H9 (cell line): ENCODE data around the gene BEST4. TPM values are rescaled to one million over a fixed set of nuclear protein-coding genes. Genes with fewer than 3 reads are reported as not detected.

Source experiments
- DNase-seq: peaks from one replicate; pipeline ENCODE4 v3.0.0-alpha.2; 2017
- H2AFZ ChIP-seq: one replicate; pipeline ENCODE4 v1.6.1; 2013; ENCODE audit warnings: mild to moderate bottlenecking, low read length, control low read depth, moderate library complexity
- H2AK5ac ChIP-seq: 2 replicates; pipeline ENCODE4 v1.6.1; 2013; ENCODE audit warnings: low read length, control low read depth, mixed read lengths; ENCODE audit not compliant: insufficient read length
- H2BK120ac ChIP-seq: one replicate; pipeline ENCODE4 v1.6.1; 2013; ENCODE audit warnings: low read depth, mild to moderate bottlenecking, low read length, control low read depth, inconsistent platforms; ENCODE audit not compliant: poor library complexity, severe bottlenecking
- H2BK12ac ChIP-seq: 2 replicates; pipeline ENCODE4 v1.6.1; 2013; ENCODE audit warnings: low read length, control low read depth, mixed read lengths, low read depth; ENCODE audit not compliant: insufficient read length
- H2BK15ac ChIP-seq: 2 replicates; pipeline ENCODE4 v1.6.1; 2013; ENCODE audit warnings: low read depth, low read length, control low read depth
- H2BK20ac ChIP-seq: one replicate; pipeline ENCODE4 v1.6.1; 2013; ENCODE audit warnings: low read depth, mild to moderate bottlenecking, low read length, control low read depth, inconsistent platforms; ENCODE audit not compliant: poor library complexity, severe bottlenecking
- H2BK5ac ChIP-seq: 2 replicates; pipeline ENCODE4 v1.6.1; 2013; ENCODE audit warnings: low read length, control low read depth, mixed read lengths; ENCODE audit not compliant: insufficient read length
- H3K14ac ChIP-seq: 2 replicates; pipeline ENCODE4 v1.6.1; 2013; ENCODE audit warnings: low read length, control low read depth; ENCODE audit not compliant: insufficient read depth
- H3K18ac ChIP-seq: 2 replicates; pipeline ENCODE4 v1.6.1; 2013; ENCODE audit warnings: low read depth, mild to moderate bottlenecking, mixed read lengths, low read length, control low read depth; ENCODE audit not compliant: insufficient read length
- H3K23ac ChIP-seq: 2 replicates; pipeline ENCODE4 v1.6.1; 2013; ENCODE audit warnings: low read length, control low read depth, mixed read lengths, low read depth; ENCODE audit not compliant: insufficient read length
- H3K23me2 ChIP-seq: 2 replicates; pipeline ENCODE4 v1.6.1; 2013; ENCODE audit warnings: low read depth, mild to moderate bottlenecking, mixed read lengths, low read length, control low read depth; ENCODE audit not compliant: insufficient read length, poor library complexity, severe bottlenecking
- H3K27ac ChIP-seq: 2 replicates; pipeline ENCODE4 v1.5.1; 2013; ENCODE audit warnings: low read length, control low read depth, mixed read lengths, low read depth; ENCODE audit not compliant: insufficient read length
- H3K27me3 ChIP-seq: 2 replicates; pipeline ENCODE4 v1.6.1; 2013; ENCODE audit warnings: low read length, control low read depth, inconsistent platforms; ENCODE audit not compliant: insufficient read depth
- H3K4ac ChIP-seq: 2 replicates; pipeline ENCODE4 v1.6.1; 2013; ENCODE audit warnings: low read depth, mild to moderate bottlenecking, control low read depth, inconsistent platforms, low read length, moderate library complexity
- H3K4me1 ChIP-seq: 2 replicates; pipeline ENCODE4 v1.6.1; 2013; ENCODE audit warnings: low read length, control low read depth, inconsistent platforms; ENCODE audit not compliant: insufficient read depth
- H3K4me2 ChIP-seq: 2 replicates; pipeline ENCODE4 v1.6.1; 2013; ENCODE audit warnings: low read length, control low read depth, mixed read lengths; ENCODE audit not compliant: insufficient read length, insufficient read depth
- H3K56ac ChIP-seq: 2 replicates; pipeline ENCODE4 v1.6.1; 2013; ENCODE audit warnings: low read depth, mild to moderate bottlenecking, mixed read lengths, low read length, control low read depth; ENCODE audit not compliant: insufficient read length
- H3K79me1 ChIP-seq: 2 replicates; pipeline ENCODE4 v1.6.1; 2013; ENCODE audit warnings: low read depth, mild to moderate bottlenecking, moderate library complexity, low read length, control low read depth, inconsistent platforms; ENCODE audit not compliant: insufficient read depth, poor library complexity, severe bottlenecking
- H3K79me2 ChIP-seq: 2 replicates; pipeline ENCODE4 v1.6.1; 2013; ENCODE audit warnings: low read length, control low read depth, inconsistent platforms; ENCODE audit not compliant: insufficient read depth
- H3K9ac ChIP-seq: 2 replicates; pipeline ENCODE4 v1.6.1; 2013; ENCODE audit warnings: low read length, control low read depth, mixed read lengths; ENCODE audit not compliant: insufficient read length; ENCODE audit errors: extremely low read depth
- H3K9me3 ChIP-seq: one replicate; pipeline ENCODE4 v1.6.1; 2013; ENCODE audit warnings: low read depth, low read length, inconsistent platforms; ENCODE audit not compliant: control insufficient read depth
- H3T11ph ChIP-seq: one replicate; pipeline ENCODE4 v1.6.1; 2013; ENCODE audit warnings: mild to moderate bottlenecking, low read length, control low read depth, inconsistent platforms
- H4K20me1 ChIP-seq: one replicate; pipeline ENCODE4 v1.6.1; 2013; ENCODE audit not compliant: control insufficient read depth, insufficient read length, insufficient read depth
- H4K5ac ChIP-seq: 2 replicates; pipeline ENCODE4 v1.6.1; 2013; ENCODE audit warnings: low read depth, mild to moderate bottlenecking, mixed read lengths, low read length, control low read depth; ENCODE audit not compliant: insufficient read length
- H4K8ac ChIP-seq: replicated peaks from 2 replicates; pipeline ENCODE4 v1.6.1; 2013; ENCODE audit warnings: low read length, control low read depth, mixed read lengths, low read depth; ENCODE audit not compliant: insufficient read length
- H4K91ac ChIP-seq: 2 replicates; pipeline ENCODE4 v1.6.1; 2013; ENCODE audit warnings: low read depth, mild to moderate bottlenecking, moderate library complexity, mixed read lengths, low read length, control low read depth; ENCODE audit not compliant: insufficient read length
- H3K27ac Mint-ChIP-seq, 3 experiments: 2 replicates in 2 of 3; 3 replicates in 1 of 3; pipeline ENCODE4 v1.8.0; 2020 to 2021; ENCODE audit warnings: mixed read lengths in 3 of 3, mild to moderate bottlenecking in 1 of 3, moderate library complexity in 1 of 3
- H3K27me3 Mint-ChIP-seq: 2 replicates; pipeline ENCODE4 v1.8.0; 2021; ENCODE audit warnings: low read depth, mild to moderate bottlenecking, moderate library complexity, mixed read lengths
- H3K36me3 Mint-ChIP-seq, 3 experiments: 2 replicates in 2 of 3; 3 replicates in 1 of 3; pipeline ENCODE4 v1.8.0; 2020 to 2021; ENCODE audit warnings: low read depth in 3 of 3, mixed read lengths in 3 of 3; ENCODE audit not compliant: insufficient read depth in 1 of 3
- H3K4me1 Mint-ChIP-seq, 2 experiments: 2 replicates each; pipeline ENCODE4 v1.8.0; 2020; ENCODE audit warnings: mixed read lengths in 2 of 2
- H3K4me3 Mint-ChIP-seq, 2 experiments: 2 replicates in 1 of 2; 3 replicates in 1 of 2; pipeline ENCODE4 v1.8.0; 2020 to 2021; ENCODE audit warnings: mild to moderate bottlenecking in 2 of 2, mixed read lengths in 2 of 2, moderate library complexity in 1 of 2
- H3K9me3 Mint-ChIP-seq, 2 experiments: 2 replicates in 1 of 2; 3 replicates in 1 of 2; pipeline ENCODE4 v1.8.0; 2020; ENCODE audit warnings: mild to moderate bottlenecking in 2 of 2, mixed read lengths in 2 of 2, moderate library complexity in 1 of 2
- WGBS: extraction: QIAGEN DNeasy Blood & Tissue Kit; methylation state at CpG from one replicate; pipeline ENCODE4 v1.1.7; 2013; ENCODE audit warnings: missing lambda C conversion rate, low lambda C conversion rate, mixed read lengths; ENCODE audit not compliant: insufficient read length; ENCODE audit errors: extremely low coverage; 5-methylcytosine and 5-hydroxymethylcytosine counted together
- total RNA-seq: library from RNA; stranded (reverse); gene quantifications from 2 replicates; pipeline ENCODE4 v1.2.1, GENCODE V29; 2021
- TF ChIP-seq, protein P1 (sequence below): fragments of 200-600 bp; sonication (generic); conservative IDR thresholded peaks from 3 replicates; pipeline ENCODE4 v1.8.0; 2021; ENCODE audit warnings: antibody characterized with exemption, mild to moderate bottlenecking

The BEST4 gene
- total RNA-seq, 1 experiment from 2014 or later, result 1.1 TPM

DNA sequence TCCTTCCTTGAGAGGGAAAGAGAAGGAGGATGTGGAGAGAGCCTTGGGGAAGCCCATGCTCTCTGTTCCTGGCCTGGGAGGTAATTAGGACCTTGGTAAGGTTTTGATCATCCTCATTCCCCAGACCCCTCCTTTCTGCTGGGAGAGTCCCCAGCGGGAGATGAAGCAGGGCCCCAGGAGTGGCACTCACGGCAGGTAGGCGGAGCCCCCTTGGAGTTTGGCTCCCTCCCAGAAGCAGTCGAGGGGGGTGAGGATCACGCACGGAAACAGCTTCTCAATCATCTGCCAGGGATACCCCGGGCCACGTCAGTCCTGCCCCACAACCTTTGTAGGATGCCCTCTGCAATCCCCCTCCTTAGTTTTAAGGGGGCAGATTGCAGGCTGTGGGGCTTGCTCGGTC lies 43.5 kb upstream of the BEST4 start:
- TF ChIP-seq, protein P1, sequence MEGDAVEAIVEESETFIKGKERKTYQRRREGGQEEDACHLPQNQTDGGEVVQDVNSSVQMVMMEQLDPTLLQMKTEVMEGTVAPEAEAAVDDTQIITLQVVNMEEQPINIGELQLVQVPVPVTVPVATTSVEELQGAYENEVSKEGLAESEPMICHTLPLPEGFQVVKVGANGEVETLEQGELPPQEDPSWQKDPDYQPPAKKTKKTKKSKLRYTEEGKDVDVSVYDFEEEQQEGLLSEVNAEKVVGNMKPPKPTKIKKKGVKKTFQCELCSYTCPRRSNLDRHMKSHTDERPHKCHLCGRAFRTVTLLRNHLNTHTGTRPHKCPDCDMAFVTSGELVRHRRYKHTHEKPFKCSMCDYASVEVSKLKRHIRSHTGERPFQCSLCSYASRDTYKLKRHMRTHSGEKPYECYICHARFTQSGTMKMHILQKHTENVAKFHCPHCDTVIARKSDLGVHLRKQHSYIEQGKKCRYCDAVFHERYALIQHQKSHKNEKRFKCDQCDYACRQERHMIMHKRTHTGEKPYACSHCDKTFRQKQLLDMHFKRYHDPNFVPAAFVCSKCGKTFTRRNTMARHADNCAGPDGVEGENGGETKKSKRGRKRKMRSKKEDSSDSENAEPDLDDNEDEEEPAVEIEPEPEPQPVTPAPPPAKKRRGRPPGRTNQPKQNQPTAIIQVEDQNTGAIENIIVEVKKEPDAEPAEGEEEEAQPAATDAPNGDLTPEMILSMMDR, result no peak
- H2AK5ac ChIP-seq, result no peak overlapping the region
- Mint-ChIP-seq H3K27me3 (no peaks in the 10 kb centered on the region; the same call in 1 of the 2 replicates), H3K4me1 (peaks cover 14% of the 10 kb centered on the region in 2 experiments), H3K9me3 (no peaks in the 10 kb centered on the region), H3K36me3 (no peaks in the 10 kb centered on the region), H3K27ac (no peak overlapping the region), H3K4me3 (no peak overlapping the region)
- no peak overlapping the region for H3K18ac ChIP-seq
- H4K5ac ChIP-seq, result no peak overlapping the region
- H2BK15ac ChIP-seq, result no peak overlapping the region
- no peak overlapping the region for H4K8ac ChIP-seq
- no peak overlapping the region for H3K4me2 ChIP-seq
- no peaks in the 10 kb centered on the region; the same call in 1 of the 2 replicates for H3K4me1 ChIP-seq
- H3T11ph ChIP-seq, result no peak overlapping the region
- H3K27me3 ChIP-seq, result no peaks in the 10 kb centered on the region
- no peak overlapping the region for H2BK12ac ChIP-seq
- H3K23ac ChIP-seq, result no peak overlapping the region
- H3K9ac ChIP-seq, result no peak overlapping the region
- H2BK120ac ChIP-seq, result no peak overlapping the region
- H2BK5ac ChIP-seq, result no peak overlapping the region
- no peak for DNase-seq
- H3K4ac ChIP-seq, result no peak overlapping the region
- no peaks in the 10 kb centered on the region for H3K79me1 ChIP-seq
- WGBS, result no CpG with 5 or more reads among the region's 9 CpGs
- no peaks in the 10 kb centered on the region for H3K23me2 ChIP-seq
- no peak overlapping the region; the same call in 1 of the 2 replicates for H3K14ac ChIP-seq
- H3K56ac ChIP-seq, result no peak overlapping the region
- no peak overlapping the region for H4K91ac ChIP-seq
- H2BK20ac ChIP-seq, result no peak overlapping the region
- H3K9me3 ChIP-seq, result no peaks in the 10 kb centered on the region
- H3K79me2 ChIP-seq, result no peaks in the 10 kb centered on the region
- no peak overlapping the region for H2AFZ ChIP-seq
- H4K20me1 ChIP-seq, result no peaks in the 10 kb centered on the region
- no peak overlapping the region for H3K27ac ChIP-seq
